Right hindlimb (tissue), 1 donor: ENCODE results near the gene LRRC51.
"Not testable (repeated sequence)": the region's sequence is repeated elsewhere in the genome, so short reads cannot be mapped to it uniquely, and the experiment has no call there.

Source experiments
- DNase-seq: peaks from one replicate; pipeline ENCODE4 v3.0.0-alpha.2; 2018

LRRC51 gene

DNA sequence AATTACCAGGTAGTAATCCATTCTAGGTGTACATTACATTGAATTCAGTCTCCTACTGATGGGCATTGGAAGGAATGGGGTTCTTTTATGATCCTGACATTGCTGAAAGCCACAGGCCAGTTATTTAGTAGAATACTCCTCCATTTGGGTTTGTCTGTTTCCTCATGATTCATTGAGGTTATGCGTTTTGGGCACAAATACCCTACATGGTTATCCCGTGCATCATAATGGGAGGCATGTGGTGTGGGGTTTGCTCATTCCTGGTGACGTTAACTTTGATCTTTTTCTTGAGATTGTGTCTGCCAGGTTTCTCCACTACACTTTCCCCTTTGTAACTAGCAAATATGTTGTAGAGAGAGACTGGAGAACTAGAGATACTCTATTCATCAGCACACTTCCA lies 60.4 kb downstream of the LRRC51 start:
- no peak for DNase-seq

DNA sequence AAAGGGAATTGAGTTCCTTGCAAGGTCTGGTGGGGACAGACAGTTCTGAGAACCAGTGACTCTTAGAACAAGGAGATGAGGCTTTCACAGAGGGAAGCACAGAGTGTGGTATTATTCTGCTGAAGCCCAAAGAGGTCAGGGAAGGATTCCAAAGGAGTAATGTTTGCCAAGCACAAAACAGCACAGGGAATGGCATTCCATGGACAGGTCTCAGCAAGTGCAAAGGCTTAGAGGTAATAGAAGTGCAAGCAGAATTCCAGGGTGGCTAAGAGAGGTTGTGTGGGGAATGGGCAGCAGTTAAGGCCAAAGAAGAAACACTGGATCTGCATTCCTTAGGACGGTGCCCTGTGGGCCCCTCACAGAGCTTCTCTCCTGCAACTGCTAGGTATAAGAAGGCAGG lies 61.4 kb downstream of the LRRC51 start:
- not testable (repeated sequence) for DNase-seq

DNA sequence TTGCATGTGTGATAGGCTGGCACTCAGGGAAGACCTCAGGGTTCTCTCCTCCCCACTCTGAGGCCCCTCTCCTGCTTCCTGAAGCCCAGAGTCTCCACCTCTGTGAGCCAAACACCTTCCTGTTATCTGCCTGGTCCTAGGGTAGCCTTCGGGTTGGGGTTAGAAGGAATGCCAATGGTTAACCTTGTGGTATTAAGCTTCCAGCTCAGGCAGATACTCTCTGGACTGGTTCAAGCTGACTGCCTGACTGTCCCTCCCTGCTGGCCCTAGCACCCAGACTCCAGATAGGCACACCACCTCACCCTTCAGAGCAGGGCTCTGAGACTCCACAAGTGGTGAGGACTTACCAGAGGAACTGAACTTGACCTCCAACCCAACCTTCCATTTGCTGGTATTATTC lies 61.9 kb downstream of the LRRC51 start:
- not testable (repeated sequence) for DNase-seq

DNA sequence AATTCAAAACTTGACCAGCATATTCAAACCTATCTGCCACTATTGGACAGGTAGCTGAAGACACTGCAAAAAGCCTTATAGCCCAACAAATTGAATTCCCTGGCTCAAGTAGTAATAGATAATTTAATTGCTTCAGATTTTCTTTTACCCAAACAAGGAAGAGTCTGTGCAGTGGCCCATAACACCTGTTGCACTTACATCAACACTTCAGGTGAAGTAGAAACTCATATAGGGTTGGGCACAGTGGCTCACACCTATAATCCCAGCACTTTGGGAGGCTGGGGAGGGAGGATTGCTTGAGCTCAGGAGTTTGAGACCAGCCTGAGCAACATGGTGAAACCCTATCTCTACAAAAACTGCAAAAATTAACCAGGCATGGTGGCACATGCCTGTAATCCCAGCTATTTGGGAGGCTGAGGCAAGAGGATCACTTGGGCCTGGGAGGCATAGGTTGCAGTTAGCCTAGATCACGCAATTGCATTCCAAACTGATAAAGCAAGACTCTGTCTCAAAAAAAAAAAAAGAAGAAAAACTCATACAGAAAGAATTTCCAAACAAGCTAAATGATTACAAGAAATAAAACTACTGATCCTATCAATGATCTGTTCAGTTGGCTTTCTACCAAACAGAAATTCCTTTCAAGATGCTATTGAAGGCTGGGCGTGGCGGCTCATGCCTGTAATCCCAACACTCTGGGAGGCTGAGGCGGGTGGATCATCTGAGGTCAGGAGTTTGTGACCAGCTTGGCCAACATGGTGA lies 64.3 kb downstream of the LRRC51 start:
- DNase-seq = no peak
